ENCODE measurements around the gene NDUFS3.

DNA sequence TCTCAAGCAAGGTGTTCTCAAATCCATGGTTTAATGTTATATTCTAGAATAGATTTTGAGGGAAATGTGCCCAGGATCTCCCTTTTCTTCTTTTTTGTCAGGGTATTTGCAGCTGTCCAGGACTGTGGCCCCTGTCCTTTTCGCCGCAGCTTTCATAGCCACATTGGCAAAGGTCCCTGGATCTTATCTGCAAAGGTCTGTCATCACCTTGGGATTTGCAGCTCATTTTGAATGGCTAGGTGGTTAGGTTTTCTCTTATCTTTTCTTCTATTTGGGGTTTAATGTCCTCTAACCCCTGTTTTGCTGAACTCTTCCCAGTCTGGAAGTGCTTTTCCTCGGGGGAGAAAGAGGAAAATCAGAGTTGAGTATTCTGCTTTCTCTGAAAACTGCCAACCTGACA is 27.0 kb downstream of the NDUFS3 start:
- TF ChIP-seq, protein P1, sequence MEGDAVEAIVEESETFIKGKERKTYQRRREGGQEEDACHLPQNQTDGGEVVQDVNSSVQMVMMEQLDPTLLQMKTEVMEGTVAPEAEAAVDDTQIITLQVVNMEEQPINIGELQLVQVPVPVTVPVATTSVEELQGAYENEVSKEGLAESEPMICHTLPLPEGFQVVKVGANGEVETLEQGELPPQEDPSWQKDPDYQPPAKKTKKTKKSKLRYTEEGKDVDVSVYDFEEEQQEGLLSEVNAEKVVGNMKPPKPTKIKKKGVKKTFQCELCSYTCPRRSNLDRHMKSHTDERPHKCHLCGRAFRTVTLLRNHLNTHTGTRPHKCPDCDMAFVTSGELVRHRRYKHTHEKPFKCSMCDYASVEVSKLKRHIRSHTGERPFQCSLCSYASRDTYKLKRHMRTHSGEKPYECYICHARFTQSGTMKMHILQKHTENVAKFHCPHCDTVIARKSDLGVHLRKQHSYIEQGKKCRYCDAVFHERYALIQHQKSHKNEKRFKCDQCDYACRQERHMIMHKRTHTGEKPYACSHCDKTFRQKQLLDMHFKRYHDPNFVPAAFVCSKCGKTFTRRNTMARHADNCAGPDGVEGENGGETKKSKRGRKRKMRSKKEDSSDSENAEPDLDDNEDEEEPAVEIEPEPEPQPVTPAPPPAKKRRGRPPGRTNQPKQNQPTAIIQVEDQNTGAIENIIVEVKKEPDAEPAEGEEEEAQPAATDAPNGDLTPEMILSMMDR (conservative IDR thresholded peaks at IDR 0.05; ENCODE audit: low read length): no peak
- TF ChIP-seq EZH2phosphoT487 (IDR thresholded peaks at IDR 0.05; ENCODE audit: borderline replicate concordance): no peak
